Muscle of arm (tissue), 12 donors: ENCODE measurements around the gene ASB11. TPM values are rescaled to one million over a fixed set of nuclear protein-coding genes. Genes with fewer than 3 reads are reported as not detected.
A peak's percentile ranks its signal among the peaks of the same experiment; 100 is the strongest.
"Not testable (repeated sequence)": the region's sequence is repeated elsewhere in the genome, so short reads cannot be mapped to it uniquely, and the experiment has no call there.

Experiments used
- DNase-seq: peaks from one replicate; pipeline ENCODE4 v3.0.0-alpha.2; 2013
- polyA plus RNA-seq, 12 donors: library from polyadenylated mRNA; unstranded; fragments of 120-200 nt; gene quantifications; one replicate each; pipeline ENCODE4 v1.2.1, GENCODE V29; 2013; ENCODE audit not compliant: insufficient read length in 12 of 12

The ASB11 gene
- polyA plus RNA-seq, 12 donors = 2.3 to 14.3 (median 7.8) TPM; not detected in 1

DNA sequence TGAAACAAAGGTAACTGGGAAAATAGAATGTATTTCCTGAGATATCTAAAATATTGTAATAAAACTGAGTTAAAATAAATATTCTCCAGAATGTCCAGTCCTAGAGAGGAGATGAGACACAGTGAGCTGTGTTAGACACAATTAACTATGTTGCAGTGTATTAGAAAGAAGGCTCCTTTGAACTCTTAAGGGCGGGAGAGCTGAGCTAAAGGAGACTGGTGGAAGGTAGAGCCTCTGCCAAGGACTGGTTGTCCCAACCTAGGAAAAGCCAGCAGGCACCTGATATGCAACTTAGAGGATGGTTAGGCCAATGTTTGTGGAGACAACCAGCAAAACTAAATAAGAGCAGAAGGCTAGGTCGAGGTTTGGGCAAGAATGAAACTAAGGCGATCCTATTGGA lies 4.3 kb downstream of the ASB11 start:
- DNase-seq = no peak

DNA sequence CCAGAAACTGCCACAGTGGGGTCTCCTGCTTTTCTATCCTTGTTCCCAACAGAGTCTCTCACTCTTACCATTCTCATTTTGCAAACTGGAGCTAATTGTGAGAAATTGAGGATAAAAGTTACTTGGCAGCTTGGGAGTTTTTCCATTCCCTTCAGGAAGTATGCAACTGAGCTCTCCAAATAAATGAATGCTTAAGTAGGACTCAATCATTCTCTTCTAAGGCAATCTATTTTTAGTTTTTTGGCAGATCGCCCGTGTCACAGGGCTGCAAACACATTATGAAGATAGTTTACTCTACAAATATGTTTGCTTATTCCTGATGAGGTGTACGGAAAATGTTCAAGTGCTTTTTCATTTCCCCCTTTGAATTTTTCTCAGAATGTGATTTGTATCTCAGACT lies 5.3 kb downstream of the ASB11 start:
- peak; percentile 73 for DNase-seq

DNA sequence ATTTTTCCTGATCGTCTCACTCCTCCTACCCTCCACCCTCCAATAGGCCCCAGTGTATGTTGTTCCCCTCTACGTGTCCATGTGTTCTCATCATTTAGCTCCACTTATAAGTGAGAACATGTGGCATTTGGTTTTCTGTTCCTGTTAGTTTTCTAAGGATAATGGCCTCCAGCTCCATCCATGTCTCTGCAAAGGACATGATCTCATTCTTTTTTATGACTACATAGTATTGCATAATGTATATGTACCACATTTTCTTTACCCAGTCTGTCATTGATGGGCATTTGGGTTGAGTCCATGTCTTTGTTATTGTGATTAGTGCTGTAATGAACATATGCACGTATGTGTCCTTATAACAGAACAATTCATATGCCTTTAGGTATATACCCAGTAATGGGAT lies 9.5 kb downstream of the ASB11 start:
- DNase-seq = not testable (repeated sequence)

DNA sequence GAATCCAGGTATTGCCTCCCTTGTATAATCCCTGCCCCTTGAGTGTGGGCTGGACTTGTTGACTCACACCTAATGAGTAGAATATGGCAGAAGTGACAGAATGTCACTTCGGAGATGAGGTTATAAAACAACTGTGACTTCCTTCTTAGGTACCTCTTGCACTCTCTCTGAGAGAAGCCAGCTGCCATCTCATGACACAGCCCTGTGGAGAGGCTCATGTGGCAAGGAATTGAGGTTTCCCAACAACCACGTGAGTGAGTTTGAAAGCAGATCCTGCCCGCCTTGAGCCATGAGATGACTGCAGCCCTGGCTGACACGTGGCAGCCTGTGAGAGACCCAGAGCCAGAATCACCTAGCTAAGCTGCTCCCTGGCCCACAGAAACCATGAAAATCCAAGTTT lies 13.5 kb downstream of the ASB11 start:
- DNase-seq = no peak

DNA sequence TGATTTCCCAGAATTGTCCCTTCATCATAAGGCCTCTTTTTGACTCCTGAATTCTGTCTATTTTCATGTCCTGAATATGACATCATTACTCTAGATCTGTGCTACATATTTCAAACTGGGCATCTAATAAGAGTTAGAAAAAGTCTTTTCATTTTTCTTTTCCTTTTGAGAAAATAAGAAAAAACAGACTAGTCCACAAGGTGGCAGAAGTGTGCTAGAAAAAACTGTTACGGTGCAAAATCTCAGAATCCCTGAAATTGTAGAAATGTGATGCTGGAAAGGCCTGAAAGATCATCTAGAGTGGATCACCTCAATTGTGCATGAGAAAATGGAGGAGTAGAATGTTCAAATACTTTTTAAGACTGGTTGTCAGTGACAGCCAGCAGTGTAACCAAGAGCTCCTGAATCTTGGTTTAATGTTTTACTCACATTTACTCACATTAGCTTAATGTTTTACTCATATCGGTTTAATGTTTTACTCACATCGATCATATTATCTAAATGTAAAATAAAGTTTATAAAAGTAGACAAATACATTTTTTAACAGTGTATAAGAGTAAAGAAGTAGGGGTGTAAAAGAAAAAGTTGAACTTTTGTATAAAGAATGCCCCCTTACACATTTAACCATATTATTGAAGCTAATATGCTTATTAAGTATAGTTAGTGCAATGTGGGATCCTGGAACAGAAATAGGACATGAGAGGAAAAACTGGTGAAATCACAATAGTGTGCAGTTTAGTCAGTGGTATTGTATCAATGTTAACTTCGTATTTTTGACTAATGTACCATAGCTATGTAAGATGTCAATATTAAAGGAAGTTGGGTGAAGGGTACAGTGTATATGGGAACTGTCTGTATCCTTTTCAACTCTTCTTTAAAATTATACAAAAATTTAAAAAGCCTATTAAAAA lies 15.2 kb downstream of the ASB11 start:
- DNase-seq = peak; percentile 29

DNA sequence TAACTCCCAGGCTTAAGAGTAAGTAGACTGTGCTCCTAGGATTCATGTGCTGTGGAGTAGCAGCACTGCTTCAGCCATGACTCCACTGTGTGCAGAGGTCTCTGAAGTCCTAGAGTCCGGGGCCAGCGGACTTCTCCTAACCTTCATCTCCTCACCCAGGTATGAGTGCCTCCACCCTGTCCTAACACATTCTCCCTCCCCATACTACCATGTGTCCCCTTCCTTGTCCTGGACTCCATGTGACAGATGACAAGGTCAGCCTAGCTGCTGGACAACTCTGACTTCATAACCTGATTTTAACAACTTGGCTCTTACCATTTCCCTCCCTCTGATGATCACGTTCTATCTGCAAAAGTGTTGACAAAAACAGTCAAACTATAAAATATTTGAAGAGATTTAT lies 16.7 kb downstream of the ASB11 start:
- no peak for DNase-seq

DNA sequence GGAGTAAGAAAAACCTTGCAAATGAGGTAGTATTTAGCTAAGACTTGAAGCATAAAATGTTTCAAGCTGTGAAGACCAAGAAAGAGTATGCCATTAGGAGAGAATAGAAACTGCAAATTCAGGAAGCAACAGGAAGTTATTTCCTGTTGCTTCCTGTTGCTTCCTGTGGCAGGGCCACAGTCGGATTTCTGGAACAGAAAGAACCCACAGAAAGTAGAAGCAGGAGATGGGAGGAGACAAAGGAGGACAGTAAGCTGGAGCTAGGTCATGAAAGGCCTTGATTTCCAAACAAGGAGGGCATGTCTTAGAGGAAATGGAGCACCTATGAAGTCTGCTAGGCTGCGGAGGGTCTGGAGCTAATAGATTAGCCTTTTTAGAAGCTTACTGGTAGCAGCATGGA lies 17.2 kb downstream of the ASB11 start:
- no peak for DNase-seq

DNA sequence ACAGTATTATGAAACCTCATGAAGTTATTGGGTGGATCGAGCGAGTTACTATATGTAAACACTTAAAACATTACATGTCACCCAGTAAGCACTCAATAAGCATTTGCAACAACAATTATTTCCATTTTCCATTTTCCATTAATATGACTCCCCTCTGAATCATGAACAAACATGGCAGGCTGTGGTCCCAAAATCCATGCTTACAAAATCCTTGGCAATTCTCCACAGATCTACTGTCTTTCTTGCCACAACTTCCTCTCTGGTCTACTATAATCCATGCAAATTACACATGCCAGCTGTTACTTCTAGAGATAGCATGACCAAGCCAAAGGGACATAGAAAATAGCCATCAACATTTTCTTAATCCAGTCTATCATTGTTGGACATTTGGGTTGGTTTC lies 22.0 kb downstream of the ASB11 start:
- DNase-seq = no peak

DNA sequence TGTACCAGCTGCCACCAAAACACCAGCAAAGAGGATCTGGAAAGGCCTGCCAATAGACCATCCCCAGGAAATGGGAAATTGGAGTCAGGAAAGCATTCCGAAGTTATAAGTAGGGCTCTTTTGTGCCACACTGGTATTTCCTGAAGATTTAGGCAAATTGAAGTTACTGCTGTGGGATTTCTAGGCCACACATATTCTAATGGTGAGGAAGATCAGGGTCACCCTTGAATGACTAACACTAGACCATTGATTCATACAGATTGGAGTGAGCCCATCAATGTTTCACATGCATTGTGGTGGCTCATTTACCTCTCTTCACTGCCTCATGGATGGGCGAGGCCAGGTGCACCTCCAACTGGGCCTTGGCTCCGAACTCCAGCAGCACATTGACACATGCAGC lies 22.6 kb downstream of the ASB11 start:
- DNase-seq = no peak

DNA sequence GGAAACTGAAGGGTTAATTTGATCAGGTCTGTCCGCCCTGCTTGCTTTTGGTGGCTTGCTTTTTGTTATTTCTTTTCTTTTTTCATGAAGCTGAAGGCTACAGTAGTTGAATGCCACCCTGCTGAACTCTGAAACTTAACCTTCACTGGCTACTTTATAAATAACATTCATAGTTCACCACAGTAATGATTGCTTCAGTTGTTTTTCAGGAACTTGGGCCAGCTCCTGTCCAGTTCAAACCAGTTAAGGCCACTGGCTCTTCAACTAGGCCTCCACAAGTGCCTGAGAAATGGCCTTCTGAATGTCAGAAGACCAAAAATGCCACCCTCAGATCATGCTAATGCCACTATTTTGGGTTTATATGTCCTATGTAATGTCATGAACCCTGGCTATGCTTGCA lies 37.8 kb downstream of the ASB11 start:
- no peak for DNase-seq

DNA sequence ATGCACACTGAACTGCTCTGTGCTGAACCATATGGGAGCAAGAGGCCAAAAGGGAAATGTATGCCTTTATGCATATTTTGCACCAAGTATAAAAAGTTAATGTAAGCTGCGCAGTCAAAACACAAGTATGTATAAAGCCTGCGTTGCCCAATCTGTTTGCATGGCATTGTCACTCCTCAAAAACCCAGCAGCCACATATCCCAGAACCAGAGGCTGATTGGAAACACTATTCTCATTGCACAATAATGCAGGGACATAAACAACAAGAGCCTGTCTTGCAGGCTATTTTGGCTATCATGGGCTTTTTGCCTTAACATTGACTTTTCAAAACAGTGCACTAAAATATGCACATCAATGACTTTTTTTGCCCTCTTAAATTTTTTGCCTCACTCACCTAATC lies 40.5 kb downstream of the ASB11 start:
- DNase-seq = no peak

DNA sequence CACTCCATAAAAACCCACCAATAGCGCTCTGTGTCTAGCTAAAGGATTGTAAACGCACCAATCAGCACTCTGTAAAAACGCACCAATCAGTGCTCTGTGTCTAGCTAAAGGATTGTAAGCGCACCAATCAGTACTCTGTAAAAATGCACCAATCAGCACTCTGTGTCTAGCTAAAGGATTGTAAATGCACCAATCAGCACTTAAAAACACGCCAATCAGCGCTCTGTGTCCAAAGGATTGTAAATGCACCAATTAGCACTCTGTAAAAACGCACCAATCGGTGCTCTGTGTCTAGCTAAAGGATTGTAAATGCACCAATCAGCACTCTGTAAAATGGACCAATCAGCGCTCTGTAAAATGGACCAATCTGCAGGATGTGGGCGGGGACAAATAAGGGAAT lies 42.2 kb downstream of the ASB11 start:
- DNase-seq = not testable (repeated sequence)

DNA sequence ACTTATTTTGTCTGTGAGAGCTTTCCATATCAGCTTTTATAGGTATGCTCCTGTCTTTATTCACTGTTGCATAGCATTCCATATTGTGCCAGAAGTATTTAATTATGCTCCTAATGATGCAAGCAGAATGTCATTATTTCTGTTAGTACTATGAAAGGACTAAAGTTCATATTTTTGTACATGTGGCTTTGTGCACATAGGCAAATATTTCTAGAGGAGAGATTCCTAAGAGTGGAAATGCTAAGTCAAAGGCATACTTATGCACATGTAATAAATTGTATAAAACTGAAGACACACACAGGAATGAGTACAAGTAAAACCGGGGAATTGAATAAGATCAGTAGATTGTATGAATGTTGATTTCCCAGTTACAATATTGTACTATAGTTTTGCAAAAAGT lies 43.7 kb downstream of the ASB11 start:
- DNase-seq = no peak

DNA sequence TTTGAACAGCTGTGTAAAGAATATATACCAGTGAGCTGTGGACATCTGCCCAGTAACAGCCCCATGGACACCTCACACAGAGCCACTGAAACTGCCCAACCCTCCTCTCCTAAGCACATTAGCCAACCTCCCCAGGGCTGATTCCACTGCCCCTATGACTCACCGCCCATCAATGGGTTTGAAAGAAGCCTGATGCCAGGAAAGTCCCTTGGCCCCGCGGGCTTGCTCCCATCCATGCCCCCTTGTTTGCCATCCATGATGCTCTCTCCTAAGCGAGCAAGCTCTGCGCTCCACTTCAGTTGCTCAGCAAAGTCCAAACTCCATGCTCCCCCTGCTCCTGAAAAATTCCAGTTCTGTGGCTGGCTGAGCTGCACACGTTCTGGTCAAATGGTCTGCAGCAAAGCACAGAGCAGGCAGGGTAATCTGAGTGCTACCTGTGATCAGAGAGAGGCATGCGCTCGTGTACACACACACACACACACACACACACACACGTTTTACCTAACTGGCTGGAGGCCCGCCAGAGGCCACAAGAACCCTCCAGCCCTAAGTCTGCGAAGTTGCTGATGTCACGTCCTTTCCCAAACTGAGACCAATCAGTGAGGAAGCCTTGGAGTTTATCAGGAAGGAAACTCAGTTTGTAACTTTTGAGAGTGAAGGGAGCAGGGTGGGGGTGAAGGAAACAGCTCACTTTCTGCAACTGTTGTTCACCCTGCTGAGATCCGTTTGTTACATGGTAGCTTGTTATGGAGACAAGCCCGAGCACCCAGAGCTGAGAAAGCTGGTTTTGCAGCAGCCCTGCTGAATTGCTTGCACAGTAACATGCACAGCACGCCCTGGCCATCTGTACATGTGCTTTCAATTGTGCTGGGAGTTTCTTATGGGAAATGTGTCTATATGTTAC lies 45.6 kb downstream of the ASB11 start, which contains the start of gene ASB9:
Gene ASB9 (minus strand): TSS at position 466 of the 904 bp plus-strand sequence. CDS start 209 bp downstream, at position 257.
- peak; percentile 22 for DNase-seq

DNA sequence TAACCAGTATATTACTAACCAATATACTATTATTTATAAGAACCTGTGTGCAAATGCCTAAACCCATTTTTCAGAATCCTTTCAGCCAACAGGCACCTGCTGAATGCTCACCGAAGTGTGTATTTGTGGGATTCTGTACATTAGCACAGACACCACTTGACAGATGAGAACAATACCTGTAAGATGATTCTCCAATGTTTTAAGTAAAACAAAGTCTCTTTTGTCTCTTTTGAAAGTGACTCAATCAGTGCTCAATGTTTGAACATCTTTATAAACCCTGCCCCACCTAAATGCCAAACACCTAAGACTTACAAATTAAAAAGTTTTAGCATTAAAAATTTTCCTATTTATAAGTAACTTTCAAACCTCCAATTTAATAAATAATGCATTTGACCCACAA lies 46.3 kb downstream of the ASB11 start:
- no peak for DNase-seq

DNA sequence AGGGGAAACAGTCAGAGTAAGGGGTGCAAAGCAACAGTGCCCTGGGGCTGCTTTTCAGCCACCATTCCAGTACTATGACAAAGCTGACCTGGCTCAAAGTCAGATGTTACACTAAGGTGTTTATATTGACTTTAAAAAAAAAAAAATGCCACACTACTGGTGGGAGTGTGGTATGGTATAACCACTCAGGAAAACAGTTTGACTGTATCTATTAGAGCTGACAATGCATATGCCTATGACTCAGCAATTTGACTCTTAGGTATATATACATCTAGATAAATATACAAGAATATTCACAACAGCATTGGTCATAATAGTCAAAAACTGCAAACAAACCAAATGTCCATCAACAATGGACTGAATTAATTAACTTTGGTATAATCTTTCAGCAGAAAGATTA lies 60.6 kb downstream of the ASB11 start:
- no peak for DNase-seq

DNA sequence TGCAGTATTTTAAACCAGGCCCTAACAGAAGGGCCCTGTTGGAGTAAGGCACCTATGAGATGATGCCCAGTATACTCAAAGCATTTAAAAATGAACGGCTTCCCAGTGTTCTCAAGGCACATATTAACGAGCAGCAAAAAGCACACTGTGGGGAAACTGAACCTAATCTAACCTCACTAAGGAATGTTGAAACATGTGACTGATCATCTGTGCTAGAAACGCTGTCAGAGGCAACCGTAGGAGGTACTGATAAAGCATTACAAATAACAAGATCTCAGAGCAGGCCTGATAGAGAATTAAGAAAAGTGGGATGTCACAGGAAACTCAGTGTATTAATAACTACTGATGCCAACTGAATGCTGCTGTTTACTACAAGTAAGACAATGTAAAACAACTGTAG lies 69.5 kb downstream of the ASB11 start:
- no peak for DNase-seq

DNA sequence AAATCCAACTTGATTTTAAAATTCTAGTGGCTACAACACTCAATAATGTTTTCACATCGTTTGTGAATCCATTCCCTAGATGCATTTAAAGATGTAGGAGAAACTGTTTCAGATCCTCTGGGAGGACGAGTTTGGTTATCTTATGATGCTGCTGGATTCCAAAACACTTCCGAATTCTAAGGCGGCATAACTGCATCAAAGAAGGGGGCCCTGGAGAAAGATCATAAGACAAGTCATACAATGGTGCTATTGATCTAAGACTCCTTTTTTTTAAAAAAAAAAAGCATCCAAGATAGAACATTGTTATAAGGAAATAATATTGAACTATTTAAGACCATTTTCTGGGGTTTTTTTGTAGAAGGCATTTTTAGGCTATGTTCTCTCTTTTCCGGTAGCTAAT lies 71.0 kb downstream of the ASB11 start:
- DNase-seq = no peak

DNA sequence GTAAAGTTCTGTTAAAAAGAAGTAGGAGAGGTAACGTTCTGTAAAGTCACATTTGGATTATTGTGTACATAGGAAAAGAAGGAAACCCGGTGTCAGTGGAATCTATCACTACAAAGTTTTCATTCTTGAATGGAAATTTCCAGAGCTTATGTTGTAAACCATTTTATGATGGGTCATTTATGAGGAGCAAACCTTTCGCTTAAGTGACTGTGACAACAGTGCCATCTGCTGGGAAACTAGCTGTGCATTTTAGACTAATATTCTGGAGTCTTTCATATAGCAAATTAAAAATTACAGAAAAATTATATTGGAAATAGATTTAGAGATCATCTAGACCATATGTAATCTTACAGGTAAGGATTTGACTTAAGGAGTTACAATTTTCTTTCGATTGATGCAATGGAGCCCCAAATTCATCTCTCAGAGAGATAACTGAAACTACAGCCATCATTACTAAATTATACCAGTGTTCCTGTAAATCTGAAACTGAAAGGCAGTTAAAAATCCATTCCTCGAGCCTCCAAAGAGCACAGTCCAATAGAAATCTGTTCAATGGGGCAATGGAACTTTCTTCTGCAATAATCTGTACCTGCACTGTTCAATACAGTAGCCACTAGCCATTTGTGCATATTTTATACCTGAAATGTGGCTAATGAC lies 72.4 kb downstream of the ASB11 start:
- DNase-seq = peak; percentile 48

DNA sequence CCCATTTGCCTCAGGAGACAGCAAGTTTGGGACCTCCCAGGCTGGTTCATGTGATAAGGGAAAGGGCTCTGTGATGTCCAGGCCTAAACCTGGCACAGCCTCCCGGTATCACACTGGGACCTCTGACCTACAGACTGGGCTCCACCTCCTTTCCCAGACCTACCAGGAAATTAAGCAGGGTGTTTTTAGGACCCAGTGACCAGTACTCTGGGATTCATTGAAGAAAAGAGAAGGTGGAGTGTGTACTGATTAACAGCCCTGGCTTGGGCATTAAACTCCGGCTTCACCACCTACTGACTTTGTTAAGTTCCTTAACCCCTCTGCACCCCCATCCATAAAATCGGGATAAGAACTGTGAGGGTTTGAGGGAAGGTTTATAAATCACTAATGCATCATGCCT lies 74.1 kb downstream of the ASB11 start:
- no peak for DNase-seq

DNA sequence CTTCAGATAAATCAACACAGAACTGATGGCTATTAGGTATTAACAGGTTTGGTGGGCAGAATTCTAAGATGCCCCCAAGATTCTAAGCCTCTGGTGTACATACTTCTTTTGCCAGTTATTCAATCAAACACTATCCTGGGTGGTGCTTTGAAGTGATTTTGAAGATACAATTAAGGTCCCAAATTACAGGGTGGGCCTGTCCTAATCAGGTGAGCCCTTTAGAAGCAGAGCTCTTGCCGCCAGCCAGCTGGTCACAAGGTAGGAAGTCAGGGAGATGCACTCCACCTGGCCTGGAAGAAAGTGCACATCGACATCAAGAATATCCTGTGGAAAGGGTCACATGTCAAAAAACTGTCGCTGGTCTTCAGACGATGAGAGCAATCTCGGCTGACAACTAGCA lies 75.0 kb downstream of the ASB11 start:
- DNase-seq = no peak

DNA sequence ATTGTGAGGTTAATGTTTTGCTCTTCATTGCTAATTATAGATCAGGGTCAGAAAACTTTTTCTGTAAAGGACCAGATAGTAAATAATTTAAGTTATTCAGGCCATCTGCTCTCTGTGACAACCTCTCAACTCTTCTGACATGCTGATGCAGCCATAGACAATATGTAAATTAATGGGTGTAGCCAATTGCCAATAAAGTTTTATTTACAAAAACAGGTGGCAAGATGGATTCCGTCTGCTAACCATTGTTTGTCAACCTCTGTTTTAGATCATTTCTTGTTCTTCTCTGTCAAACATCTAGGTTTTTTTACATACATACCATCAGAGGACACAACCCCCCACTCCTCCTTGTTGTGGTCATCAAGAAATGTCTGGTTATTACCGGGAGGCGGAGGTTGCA lies 79.3 kb downstream of the ASB11 start:
- DNase-seq = no peak
